Colonic mucosa (tissue), 4 donors: ENCODE results near the gene FAM227A. TPM values are rescaled to one million over a fixed set of nuclear protein-coding genes. Genes with fewer than 3 reads are reported as not detected.

Experiments
- DNase-seq: peaks from one replicate; pipeline ENCODE4 v3.0.0-alpha.2; 2020
- H3K27ac ChIP-seq: fragments of 200-600 bp; one replicate; pipeline ENCODE4 v1.8.0; 2021
- H3K27me3 ChIP-seq: fragments of 200-600 bp; one replicate; pipeline ENCODE4 v1.8.0; 2021
- H3K36me3 ChIP-seq: fragments of 200-600 bp; one replicate; pipeline ENCODE4 v1.8.0; 2021
- H3K4me1 ChIP-seq: fragments of 200-600 bp; one replicate; pipeline ENCODE4 v1.8.0; 2021; ENCODE audit warnings: mild to moderate bottlenecking
- H3K4me3 ChIP-seq: fragments of 200-600 bp; one replicate; pipeline ENCODE4 v1.8.0; 2021
- H3K9ac ChIP-seq, 2 donors: one replicate each; pipeline ENCODE4 v1.7.0; 2013; ENCODE audit warnings: control low read depth in 2 of 2, low read depth in 2 of 2, low read length in 2 of 2
- H3K9me3 ChIP-seq: fragments of 200-600 bp; one replicate; pipeline ENCODE4 v1.8.0; 2021
- intact Hi-C: fragments of 100-400 bp; cut with DNase I; formaldehyde crosslinking; loops from one replicate; pipeline ENCODE4 v1.14.1; 2022
- total RNA-seq, 2 donors: library from RNA; stranded (reverse); fragmentation: NEBNext Ultra II Directional in 1 of 2; extraction: Animal tissue kit (Norgen Biotek cat#: 25700) in 1 of 2; gene quantifications; one replicate each; pipeline ENCODE4 v1.2.1, GENCODE V29; 2021
- TF ChIP-seq, protein P1 (sequence below): fragments of 200-600 bp; IDR thresholded peaks from one replicate; pipeline ENCODE4 v1.8.0; 2022; ENCODE audit warnings: antibody characterized with exemption, mild to moderate bottlenecking
- donor health status: healthy.
- donor health status: DM: no; HTN: no; CAD: no.
- donor health status: DM: no; HTN: no; CAD: no.

The FAM227A gene
- total RNA-seq, 2 donors from 2014 or later = 0.21 to 2.0 TPM

DNA sequence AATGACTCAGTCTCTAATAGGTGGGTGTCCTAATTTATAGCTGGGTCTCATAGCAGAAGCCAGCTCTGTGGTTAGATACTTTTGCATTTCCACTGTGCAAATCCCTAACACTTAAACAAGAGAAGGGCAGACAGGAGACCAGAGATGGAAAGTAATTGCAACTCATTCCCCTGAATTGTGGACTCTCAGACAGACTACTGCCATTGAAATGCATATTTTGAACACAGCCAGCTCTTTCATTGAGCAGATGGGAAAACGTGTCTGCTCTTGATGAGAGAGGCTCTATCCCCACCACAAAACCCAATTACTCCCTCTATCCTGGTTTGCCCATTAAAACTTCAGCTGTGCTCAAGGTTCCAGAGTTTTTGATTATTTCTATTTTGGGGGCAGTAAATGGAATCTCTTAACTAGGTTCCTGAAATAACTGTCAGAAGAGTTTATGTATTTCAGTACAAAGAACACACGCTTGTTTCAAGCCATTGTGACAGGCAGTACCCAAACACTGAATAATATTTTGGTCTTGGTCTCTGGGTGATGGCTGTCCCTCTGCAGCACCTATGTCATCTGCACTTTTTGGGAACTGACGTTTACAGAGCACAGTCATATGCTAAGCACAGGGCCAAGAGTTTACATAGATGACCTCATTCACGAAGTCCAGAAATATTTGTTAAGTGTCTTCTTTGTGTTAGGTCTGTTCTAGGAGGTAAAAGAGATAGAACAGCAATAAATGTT lies 41.7 kb downstream of the FAM227A start:
- Histone ChIP-seq H3K9me3 (no peaks in the 10 kb centered on the region), H3K4me1 (no peaks in the 10 kb centered on the region), H3K27me3 (no peaks in the 10 kb centered on the region), H3K36me3 (no peaks in the 10 kb centered on the region), H3K4me3 (no peak overlapping the region), H3K27ac (no peak overlapping the region), H3K9ac (no peak overlapping the region)
- no peak for DNase-seq
- TF ChIP-seq, protein P1, sequence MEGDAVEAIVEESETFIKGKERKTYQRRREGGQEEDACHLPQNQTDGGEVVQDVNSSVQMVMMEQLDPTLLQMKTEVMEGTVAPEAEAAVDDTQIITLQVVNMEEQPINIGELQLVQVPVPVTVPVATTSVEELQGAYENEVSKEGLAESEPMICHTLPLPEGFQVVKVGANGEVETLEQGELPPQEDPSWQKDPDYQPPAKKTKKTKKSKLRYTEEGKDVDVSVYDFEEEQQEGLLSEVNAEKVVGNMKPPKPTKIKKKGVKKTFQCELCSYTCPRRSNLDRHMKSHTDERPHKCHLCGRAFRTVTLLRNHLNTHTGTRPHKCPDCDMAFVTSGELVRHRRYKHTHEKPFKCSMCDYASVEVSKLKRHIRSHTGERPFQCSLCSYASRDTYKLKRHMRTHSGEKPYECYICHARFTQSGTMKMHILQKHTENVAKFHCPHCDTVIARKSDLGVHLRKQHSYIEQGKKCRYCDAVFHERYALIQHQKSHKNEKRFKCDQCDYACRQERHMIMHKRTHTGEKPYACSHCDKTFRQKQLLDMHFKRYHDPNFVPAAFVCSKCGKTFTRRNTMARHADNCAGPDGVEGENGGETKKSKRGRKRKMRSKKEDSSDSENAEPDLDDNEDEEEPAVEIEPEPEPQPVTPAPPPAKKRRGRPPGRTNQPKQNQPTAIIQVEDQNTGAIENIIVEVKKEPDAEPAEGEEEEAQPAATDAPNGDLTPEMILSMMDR = no peak
- intact Hi-C loops = no loop called here

DNA sequence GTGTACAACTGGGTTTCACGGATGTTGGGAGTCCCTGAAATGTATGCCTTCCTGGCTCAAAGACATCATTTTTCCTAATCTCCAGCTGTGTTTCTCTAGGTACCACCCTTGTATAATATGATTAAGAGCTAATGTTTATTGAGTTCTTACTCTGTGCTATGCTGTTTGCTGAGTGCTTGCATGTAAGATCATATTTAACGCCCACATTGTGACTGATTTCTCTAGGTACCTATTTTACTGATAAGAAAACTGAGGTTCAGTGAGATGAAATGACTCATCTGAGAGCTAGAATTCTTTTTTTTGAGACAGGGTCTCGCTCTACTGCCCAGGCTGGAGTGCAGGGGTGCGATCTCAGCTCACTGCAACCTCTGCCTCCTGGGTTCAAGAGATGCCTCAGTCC lies 42.6 kb downstream of the FAM227A start:
- H3K27ac ChIP-seq = no peak overlapping the region
- TF ChIP-seq, protein P1 = no peak
- H3K27me3 ChIP-seq = no peaks in the 10 kb centered on the region
- no peaks in the 10 kb centered on the region for H3K36me3 ChIP-seq
- DNase-seq = no peak
- H3K4me3 ChIP-seq = no peak overlapping the region
- intact Hi-C loops = no loop called here
- no peaks in the 10 kb centered on the region for H3K9me3 ChIP-seq
- no peak overlapping the region for H3K9ac ChIP-seq
- no peaks in the 10 kb centered on the region for H3K4me1 ChIP-seq

DNA sequence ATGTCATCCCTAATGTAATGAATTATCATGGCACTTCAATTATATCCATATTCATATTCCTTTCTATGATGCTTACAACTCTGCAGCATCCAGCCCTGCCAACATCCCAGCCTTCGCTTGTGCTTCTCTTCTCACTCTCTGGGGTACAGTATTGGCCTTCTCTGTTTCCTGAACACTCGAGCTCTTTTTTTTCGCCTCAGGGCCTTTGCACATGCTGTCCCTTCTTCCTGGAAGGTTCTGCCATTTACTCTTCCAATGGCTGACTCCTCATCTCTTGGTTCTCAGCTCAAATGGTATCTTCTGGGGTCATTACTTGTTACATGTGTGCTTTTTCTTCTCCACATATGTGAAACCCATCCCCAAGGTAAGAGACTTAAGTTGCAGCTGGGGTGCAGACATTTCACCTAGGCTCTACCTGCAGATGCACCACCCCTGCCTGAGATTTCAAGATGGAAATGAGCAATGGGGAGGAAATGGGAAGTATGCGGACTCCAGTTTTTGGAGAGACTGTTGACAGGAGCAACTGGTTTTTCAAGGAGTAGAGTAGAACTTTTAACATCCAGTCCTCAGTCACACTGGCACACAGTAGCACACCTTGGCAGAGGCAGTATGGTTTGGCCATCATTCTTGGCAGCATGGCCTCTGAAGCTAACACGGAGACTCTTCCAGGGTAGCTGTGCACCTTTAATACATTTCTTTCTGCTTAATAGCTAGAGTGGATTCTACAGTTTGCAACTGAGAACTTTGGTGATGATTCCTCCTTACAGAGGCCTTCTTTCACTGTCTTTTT lies 43.8 kb downstream of the FAM227A start:
- DNase-seq = no peak
- TF ChIP-seq, protein P1 = no peak
- intact Hi-C loops = no loop called here
- Histone ChIP-seq H3K9ac (no peak overlapping the region), H3K36me3 (no peaks in the 10 kb centered on the region), H3K27ac (no peak overlapping the region), H3K4me1 (no peaks in the 10 kb centered on the region), H3K27me3 (no peaks in the 10 kb centered on the region), H3K4me3 (no peak overlapping the region), H3K9me3 (no peaks in the 10 kb centered on the region)

DNA sequence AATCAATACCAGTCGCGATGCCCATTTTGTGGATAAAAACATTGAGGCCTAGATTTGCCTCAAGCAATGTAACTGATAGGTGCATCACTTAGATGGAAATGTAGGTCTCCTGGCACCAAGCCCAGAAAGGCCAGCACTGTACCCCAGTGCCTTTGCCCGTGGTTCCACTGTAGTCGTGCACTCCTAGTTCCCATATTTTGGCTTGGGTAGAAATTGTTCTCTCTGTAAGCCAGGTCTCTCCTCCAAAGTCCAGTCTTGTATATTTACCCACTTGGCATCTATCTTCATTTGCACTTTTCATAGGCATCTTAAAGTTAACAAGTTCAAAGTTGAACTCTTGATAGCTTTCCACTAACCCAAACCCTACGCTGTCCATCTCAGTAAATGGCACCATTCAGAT lies 44.6 kb downstream of the FAM227A start:
- H3K9me3 ChIP-seq = no peaks in the 10 kb centered on the region
- TF ChIP-seq, protein P1 = no peak

DNA sequence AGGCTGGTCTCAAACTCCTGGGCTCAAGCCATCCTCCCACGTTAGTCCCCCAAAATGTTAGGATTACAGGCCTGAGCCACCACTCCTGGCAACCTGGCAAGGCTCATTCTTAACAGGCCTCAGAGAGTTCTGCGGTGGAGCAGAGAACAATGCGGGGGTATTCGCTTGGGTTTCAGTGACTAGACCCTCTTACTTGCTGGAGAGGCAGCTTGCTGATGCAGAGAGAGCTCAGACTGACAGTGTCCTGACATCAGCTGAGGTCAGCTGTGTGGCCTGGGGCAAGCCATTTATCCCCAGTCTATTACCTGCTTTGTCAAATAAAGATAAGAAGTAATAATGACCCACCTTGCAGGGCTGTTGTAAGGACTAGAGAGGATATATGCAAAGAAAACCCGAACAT lies 46.0 kb downstream of the FAM227A start:
- TF ChIP-seq, protein P1 = no peak
- Histone ChIP-seq H3K9ac (no peak overlapping the region), H3K4me1 (no peaks in the 10 kb centered on the region), H3K9me3 (no peaks in the 10 kb centered on the region), H3K36me3 (no peaks in the 10 kb centered on the region), H3K27ac (no peak overlapping the region), H3K4me3 (no peak overlapping the region), H3K27me3 (no peaks in the 10 kb centered on the region)
- intact Hi-C loops = no loop called here
- DNase-seq = no peak

More for the DNA sequence above, 44.6 kb downstream of the FAM227A start:
- Histone ChIP-seq H3K9ac (no peak overlapping the region), H3K27ac (no peak overlapping the region), H3K27me3 (no peaks in the 10 kb centered on the region), H3K4me1 (no peaks in the 10 kb centered on the region), H3K36me3 (no peaks in the 10 kb centered on the region), H3K4me3 (no peak overlapping the region)
- intact Hi-C loops = no loop called here
- DNase-seq = no peak
